ENCODE data around the gene CCDC188. TPM values are rescaled to one million over a fixed set of nuclear protein-coding genes. Genes with fewer than 3 reads are reported as not detected.

CCDC188 gene
- total RNA-seq, 1 experiment from 2014 or later = 0.69 TPM

DNA sequence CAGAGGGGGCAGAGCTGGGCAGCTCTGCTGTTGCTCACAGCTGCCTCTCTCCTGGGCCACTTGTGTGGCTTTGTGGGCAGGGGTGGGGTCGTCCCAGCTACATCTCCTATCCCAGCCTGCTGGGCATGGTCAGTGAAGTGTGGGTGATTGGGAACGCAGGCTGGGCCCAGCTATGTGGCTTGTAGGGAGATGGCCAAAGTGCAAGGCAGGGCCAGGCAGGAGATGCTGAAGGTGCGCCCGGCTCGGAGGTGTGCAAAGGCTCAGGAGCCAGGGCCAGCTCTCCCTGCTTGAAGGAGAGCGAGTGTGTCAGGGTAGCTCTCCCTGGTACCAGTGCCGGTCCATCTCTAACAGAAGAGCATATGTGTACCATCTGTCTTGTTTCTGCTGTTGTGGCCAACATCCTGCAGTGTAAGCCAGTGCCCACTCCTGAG, 43.4 kb downstream of the CCDC188 start:
- no peak for DNase-seq (ENCODE audit: low read depth)

DNA sequence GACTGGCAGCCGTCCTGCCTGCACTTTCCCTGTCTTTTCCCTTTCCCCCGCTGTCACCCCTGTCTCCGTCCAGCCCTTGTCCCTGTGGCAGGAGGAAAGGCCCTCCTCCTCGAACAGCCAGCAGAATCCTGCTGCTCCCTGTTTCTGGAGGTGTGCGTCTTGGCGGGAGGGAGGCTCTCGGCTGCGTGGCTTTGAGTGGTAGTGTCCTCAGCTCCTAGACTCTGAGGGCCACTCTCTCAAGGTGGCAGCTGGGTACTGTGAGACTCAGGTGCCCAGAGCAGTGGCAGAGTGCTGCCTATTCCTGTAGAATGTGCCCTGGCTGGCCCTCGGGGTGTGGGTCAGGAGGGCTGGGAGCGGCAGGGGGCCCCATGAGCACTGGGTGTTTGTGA, 44.0 kb downstream of the CCDC188 start:
- DNase-seq (ENCODE audit: low read depth) = no peak

DNA sequence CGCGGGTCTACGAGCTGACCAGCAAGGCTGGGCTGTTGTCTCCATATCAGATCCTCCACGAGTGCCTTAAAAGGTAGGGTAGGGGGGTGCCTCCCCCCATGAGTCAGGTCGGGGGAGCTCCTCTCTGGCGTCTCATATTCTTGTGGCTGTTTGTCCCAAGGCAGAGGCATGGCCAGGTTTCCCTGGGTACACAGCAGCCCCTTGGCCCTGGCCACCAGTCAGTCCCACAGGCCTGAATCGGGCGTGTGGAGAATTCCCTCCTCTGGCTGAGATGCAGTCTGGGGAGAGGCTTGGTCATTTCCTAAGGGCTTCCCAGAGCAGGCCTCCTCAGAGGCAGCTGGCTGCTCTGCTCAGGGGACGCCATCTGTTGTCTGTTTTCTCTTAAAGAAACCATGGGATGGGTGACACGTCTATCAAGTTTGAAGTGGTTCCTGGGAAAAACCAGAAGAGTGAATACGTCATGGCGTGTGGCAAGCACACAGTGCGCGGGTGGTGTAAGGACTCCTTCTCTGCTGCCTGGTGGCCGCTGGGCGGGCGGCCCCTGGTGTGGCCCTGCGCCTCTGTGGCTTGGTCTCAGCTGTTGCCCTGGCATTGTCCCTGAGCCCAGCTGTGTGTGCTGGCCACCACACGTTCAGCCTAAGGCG, 44.5 kb downstream of the CCDC188 start:
- no peak for DNase-seq (ENCODE audit: low read depth)

DNA sequence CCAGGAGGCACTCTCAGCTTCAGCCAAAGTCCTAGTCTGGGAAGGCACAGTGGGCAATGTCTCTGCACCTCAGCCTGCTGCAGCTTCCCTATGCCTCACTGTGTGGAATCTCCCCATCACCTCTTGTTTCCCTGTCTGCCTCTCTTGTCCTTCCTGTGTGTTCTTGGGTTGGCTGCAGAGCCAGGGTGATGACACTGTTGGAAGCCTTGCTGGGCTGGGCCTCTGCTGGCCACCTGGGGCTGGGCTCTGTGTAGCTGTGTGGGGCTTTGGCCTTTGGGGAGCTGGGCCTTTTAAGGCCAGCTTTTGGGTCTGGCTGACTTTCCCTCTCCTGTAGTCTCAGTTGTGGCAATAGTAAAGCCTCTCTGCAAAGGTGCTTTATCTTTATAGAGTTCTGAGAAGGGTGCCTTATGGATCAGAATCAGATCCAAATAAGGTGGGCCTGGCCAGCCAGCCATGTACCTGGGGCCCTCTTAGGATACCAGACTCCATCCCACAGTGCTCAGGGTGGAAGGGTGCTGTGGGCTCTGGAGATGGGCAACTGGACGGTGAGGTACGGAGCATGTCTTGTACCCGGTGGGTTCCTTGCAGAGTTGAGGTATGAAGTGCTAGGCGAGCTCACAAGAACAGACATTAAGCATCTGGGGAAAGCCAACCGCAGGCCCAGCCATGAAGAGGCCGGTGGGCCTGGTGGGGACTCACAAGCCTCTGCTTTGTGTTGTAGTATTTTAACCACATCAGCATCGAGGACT, 45.2 kb downstream of the CCDC188 start:
- DNase-seq (ENCODE audit: low read depth) = no peak

DNA sequence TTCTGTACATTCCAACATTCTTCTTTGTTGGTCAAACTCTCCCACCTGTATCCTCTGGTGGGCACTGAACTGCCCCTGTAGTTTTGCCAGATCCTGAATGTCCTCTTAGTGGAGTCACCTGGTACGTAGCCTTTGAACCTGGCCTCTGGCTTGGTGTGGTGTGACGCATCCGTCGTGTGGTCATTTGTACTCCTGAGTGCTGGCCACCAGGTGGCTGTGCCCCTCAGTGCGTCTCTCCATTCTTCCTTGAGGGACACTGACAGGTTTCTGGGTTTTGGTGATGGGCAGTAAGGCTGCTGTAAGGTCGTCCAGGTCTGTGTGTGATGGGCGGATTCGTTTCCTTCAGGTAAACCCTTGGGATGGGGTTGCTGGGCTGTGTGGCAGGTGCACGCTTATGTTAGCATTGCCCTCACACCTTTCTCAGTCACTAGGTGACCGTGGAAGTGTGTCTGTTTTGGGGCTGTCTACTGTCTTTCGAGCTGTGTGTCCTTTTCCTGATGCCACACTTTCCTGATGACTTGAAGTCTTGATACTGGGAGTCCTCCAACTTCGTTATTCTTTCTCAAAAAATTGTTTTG, 48.6 kb downstream of the CCDC188 start:
- no peak for DNase-seq (ENCODE audit: low read depth)

DNA sequence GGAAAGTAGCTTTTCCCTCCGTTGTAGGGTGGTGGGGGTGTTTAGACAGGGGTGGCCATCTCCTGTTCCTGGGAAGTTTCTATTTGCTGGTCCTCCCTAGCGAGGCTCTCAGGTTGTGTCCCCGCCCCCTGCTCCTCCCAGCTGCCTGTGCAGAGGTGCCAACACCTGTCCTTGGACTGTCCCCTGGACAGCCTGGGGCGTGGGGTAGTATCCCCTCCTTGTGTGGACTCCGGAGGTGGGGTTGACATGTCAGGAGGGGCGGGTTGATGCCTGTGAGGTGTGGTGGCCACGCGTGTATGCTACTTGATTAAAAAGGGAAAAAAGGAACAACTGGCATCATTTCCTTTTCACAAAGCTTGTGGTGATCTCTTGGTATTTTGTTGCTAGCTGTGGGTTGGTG, 49.2 kb downstream of the CCDC188 start:
- DNase-seq (ENCODE audit: low read depth) = no peak

DNA sequence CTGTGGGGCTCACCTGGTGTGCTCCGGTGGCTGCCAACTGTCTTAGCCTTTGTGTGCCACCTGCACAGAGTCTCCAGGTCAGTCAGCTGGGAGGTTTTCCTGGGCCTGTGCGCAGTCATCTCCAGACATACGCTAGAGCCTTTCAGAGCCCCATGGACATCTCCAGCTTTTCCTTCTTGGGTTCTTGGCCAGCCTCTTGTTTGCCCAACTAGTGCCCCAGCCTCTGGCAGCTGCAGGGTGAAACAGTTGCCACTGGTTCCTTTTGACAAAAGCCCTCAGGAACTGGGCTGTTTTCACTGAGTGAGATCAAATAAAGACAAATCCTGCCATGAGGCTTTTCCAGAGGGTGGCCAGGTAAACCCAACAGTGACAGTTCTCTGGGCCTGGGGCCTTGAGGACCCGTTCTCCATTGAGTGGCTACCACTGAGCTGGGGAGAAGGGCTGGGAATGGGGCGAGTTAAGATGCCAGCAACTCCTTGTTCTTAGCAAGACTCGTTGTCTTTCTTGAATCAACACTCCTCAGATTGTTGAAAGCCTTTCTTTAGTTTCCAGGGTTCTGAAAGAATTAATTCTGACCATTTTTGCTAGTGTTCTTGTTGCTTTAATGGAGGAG, 51.6 kb downstream of the CCDC188 start:
- no peak for DNase-seq (ENCODE audit: low read depth)

Other genes starting within 250 kb of the CCDC188 start
- 182 and 248 TPM in 2 replicates for gene COMT, start 209.3 kb downstream of the CCDC188 start, total RNA-seq (2014; rRNA removed; shearing (Covaris generic))
- gene TXNRD2, start 209.2 kb downstream of the CCDC188 start, total RNA-seq (2014; rRNA removed; shearing (Covaris generic)) = 20.7 and 21.8 TPM in 2 replicates
- 4.8 and 5.1 TPM in 2 replicates for gene ARVCF, start 134.2 kb downstream of the CCDC188 start, total RNA-seq (2014; rRNA removed; shearing (Covaris generic))
- 34.0 and 36.1 TPM in 2 replicates for gene TANGO2, start 129.9 kb downstream of the CCDC188 start, total RNA-seq (2014; rRNA removed; shearing (Covaris generic))
- 13.5 and 18.2 TPM in 2 replicates for gene DGCR8, start 70.8 kb downstream of the CCDC188 start, total RNA-seq (2014; rRNA removed; shearing (Covaris generic))
- gene RANBP1, start 35.0 kb downstream of the CCDC188 start, total RNA-seq (2014; rRNA removed; shearing (Covaris generic)) = 828 and 1,137 TPM in 2 replicates
- gene TRMT2A, start 33.8 kb downstream of the CCDC188 start, total RNA-seq (2014; rRNA removed; shearing (Covaris generic)) = 17.9 and 21.0 TPM in 2 replicates
- gene ZDHHC8, start 19.3 kb downstream of the CCDC188 start, total RNA-seq (2014; rRNA removed; shearing (Covaris generic)) = 3.0 and 12.1 TPM in 2 replicates
- 1.7 and 2.4 TPM in 2 replicates for gene RTN4R, start 117.3 kb upstream of the CCDC188 start, total RNA-seq (2014; rRNA removed; shearing (Covaris generic))
- gene DGCR6L, start 169.0 kb upstream of the CCDC188 start, total RNA-seq (2014; rRNA removed; shearing (Covaris generic)) = 52.1 and 52.2 TPM in 2 replicates
- gene ZNF74, start 243.1 kb upstream of the CCDC188 start, total RNA-seq (2014; rRNA removed; shearing (Covaris generic)) = 4.6 and 8.3 TPM in 2 replicates